ENCODE results near the gene GAS2L1.

The GAS2L1 gene

GRCh38 chr22:29311464-29312217, 5.2 kb downstream of the GAS2L1 start:
- Histone ChIP-seq H3K9me3 (replicated peaks; ENCODE audit: low read length) (no peaks in the 10 kb centered on the region), H3K4me1 (ENCODE audit: control insufficient read depth, insufficient read depth, low read length) (peaks cover 53% of the 10 kb centered on the region), H3K27me3 (ENCODE audit: control insufficient read depth, insufficient read depth, low read length) (peaks cover 29% of the 10 kb centered on the region), H3K9ac (ENCODE audit: low read depth, low read length) (peak overlapping the region; percentile 77), H3K4me2 (ENCODE audit: low read length) (peak overlapping the region; percentile 73), H3K4me3 (ENCODE audit: low read length) (peak overlapping the region; percentile 38), H3K36me3 (ENCODE audit: insufficient read depth, low read length) (peaks cover 12% of the 10 kb centered on the region)

GRCh38 chr22:29312218-29313125, 6.0 kb downstream of the GAS2L1 start:
- H3K27me3 ChIP-seq (ENCODE audit: control insufficient read depth, insufficient read depth, low read length): peaks cover 32% of the 10 kb centered on the region
- no peak overlapping the region for H3K4me3 ChIP-seq (ENCODE audit: low read length)
- H3K4me2 ChIP-seq (ENCODE audit: low read length): no peak overlapping the region
- H3K36me3 ChIP-seq (ENCODE audit: insufficient read depth, low read length): peaks cover 12% of the 10 kb centered on the region
- no peaks in the 10 kb centered on the region for H3K9me3 ChIP-seq (replicated peaks; ENCODE audit: low read length)
- peaks cover 51% of the 10 kb centered on the region for H3K4me1 ChIP-seq (ENCODE audit: control insufficient read depth, insufficient read depth, low read length)
- H3K9ac ChIP-seq (ENCODE audit: low read depth, low read length): no peak overlapping the region

- Histone ChIP-seq H3K9ac (ENCODE audit: low read depth, low read length) (no peak overlapping the region), H3K4me2 (ENCODE audit: low read length) (no peak overlapping the region), H3K27me3 (ENCODE audit: control insufficient read depth, insufficient read depth, low read length) (peaks cover 32% of the 10 kb centered on the region), H3K9me3 (replicated peaks; ENCODE audit: low read length) (no peaks in the 10 kb centered on the region), H3K36me3 (ENCODE audit: insufficient read depth, low read length) (peaks cover 12% of the 10 kb centered on the region), H3K4me1 (ENCODE audit: control insufficient read depth, insufficient read depth, low read length) (peaks cover 44% of the 10 kb centered on the region), H3K4me3 (ENCODE audit: low read length) (no peak overlapping the region)
Measured at GRCh38 chr22:29313126-29313575, 6.7 kb downstream of the GAS2L1 start.

- H3K27me3 ChIP-seq (ENCODE audit: control insufficient read depth, insufficient read depth, low read length): peaks cover 32% of the 10 kb centered on the region
- H3K4me3 ChIP-seq (ENCODE audit: low read length): no peak overlapping the region
- H3K4me2 ChIP-seq (ENCODE audit: low read length): no peak overlapping the region
- no peak overlapping the region for H3K9ac ChIP-seq (ENCODE audit: low read depth, low read length)
- peaks cover 38% of the 10 kb centered on the region for H3K4me1 ChIP-seq (ENCODE audit: control insufficient read depth, insufficient read depth, low read length)
- peaks cover 12% of the 10 kb centered on the region for H3K36me3 ChIP-seq (ENCODE audit: insufficient read depth, low read length)
- no peaks in the 10 kb centered on the region for H3K9me3 ChIP-seq (replicated peaks; ENCODE audit: low read length)
Measured at GRCh38 chr22:29313576-29314466, 7.4 kb downstream of the GAS2L1 start.

- Histone ChIP-seq H3K4me1 (ENCODE audit: control insufficient read depth, insufficient read depth, low read length) (peaks cover 29% of the 10 kb centered on the region), H3K36me3 (ENCODE audit: insufficient read depth, low read length) (peaks cover 12% of the 10 kb centered on the region), H3K4me3 (ENCODE audit: low read length) (peak overlapping the region; percentile 58), H3K9ac (ENCODE audit: low read depth, low read length) (no peak overlapping the region), H3K27me3 (ENCODE audit: control insufficient read depth, insufficient read depth, low read length) (peaks cover 32% of the 10 kb centered on the region), H3K4me2 (ENCODE audit: low read length) (peak overlapping the region; percentile 74), H3K9me3 (replicated peaks; ENCODE audit: low read length) (no peaks in the 10 kb centered on the region)
Measured at GRCh38 chr22:29314537-29315285, 8.3 kb downstream of the GAS2L1 start.

GRCh38 chr22:29315286-29316140, 9.1 kb downstream of the GAS2L1 start, which contains the start of gene RASL10A:
Gene RASL10A, minus strand, starts transcription at chr22:29315697. Its CDS starts 451 bp downstream, at chr22:29315246.
- Histone ChIP-seq H3K4me1 (ENCODE audit: control insufficient read depth, insufficient read depth, low read length) (peaks cover 24% of the 10 kb centered on the region), H3K36me3 (ENCODE audit: insufficient read depth, low read length) (peaks cover 12% of the 10 kb centered on the region), H3K9me3 (replicated peaks; ENCODE audit: low read length) (no peaks in the 10 kb centered on the region), H3K4me3 (ENCODE audit: low read length) (peak within 1 kb of the TSS; percentile 58), H3K27me3 (ENCODE audit: control insufficient read depth, insufficient read depth, low read length) (peaks cover 32% of the 10 kb centered on the region), H3K9ac (ENCODE audit: low read depth, low read length) (no peak within 1 kb of the TSS), H3K4me2 (ENCODE audit: low read length) (peak within 1 kb of the TSS; percentile 74)

- peaks cover 12% of the 10 kb centered on the region for H3K36me3 ChIP-seq (ENCODE audit: insufficient read depth, low read length)
- H3K4me3 ChIP-seq (ENCODE audit: low read length): no peak overlapping the region
- no peak overlapping the region for H3K4me2 ChIP-seq (ENCODE audit: low read length)
- H3K9me3 ChIP-seq (replicated peaks; ENCODE audit: low read length): no peaks in the 10 kb centered on the region
- H3K9ac ChIP-seq (ENCODE audit: low read depth, low read length): no peak overlapping the region
- H3K27me3 ChIP-seq (ENCODE audit: control insufficient read depth, insufficient read depth, low read length): peaks cover 32% of the 10 kb centered on the region
- H3K4me1 ChIP-seq (ENCODE audit: control insufficient read depth, insufficient read depth, low read length): peaks cover 17% of the 10 kb centered on the region
Measured at GRCh38 chr22:29316141-29316828, 9.8 kb downstream of the GAS2L1 start.

GRCh38 chr22:29317827-29318454, 11.5 kb downstream of the GAS2L1 start:
- Histone ChIP-seq H3K9me3 (replicated peaks; ENCODE audit: low read length) (no peaks in the 10 kb centered on the region), H3K27me3 (ENCODE audit: control insufficient read depth, insufficient read depth, low read length) (peaks cover 32% of the 10 kb centered on the region), H3K9ac (ENCODE audit: low read depth, low read length) (no peak overlapping the region), H3K4me2 (ENCODE audit: low read length) (no peak overlapping the region), H3K36me3 (ENCODE audit: insufficient read depth, low read length) (no peaks in the 10 kb centered on the region), H3K4me3 (ENCODE audit: low read length) (no peak overlapping the region), H3K4me1 (ENCODE audit: control insufficient read depth, insufficient read depth, low read length) (peaks cover 5% of the 10 kb centered on the region)

GRCh38 chr22:29319072-29319471, 12.6 kb downstream of the GAS2L1 start:
- no peak overlapping the region for H3K4me2 ChIP-seq (ENCODE audit: low read length)
- H3K9ac ChIP-seq (ENCODE audit: low read depth, low read length): no peak overlapping the region
- peaks cover 24% of the 10 kb centered on the region for H3K27me3 ChIP-seq (ENCODE audit: control insufficient read depth, insufficient read depth, low read length)
- H3K36me3 ChIP-seq (ENCODE audit: insufficient read depth, low read length): no peaks in the 10 kb centered on the region
- peaks cover 4% of the 10 kb centered on the region for H3K4me1 ChIP-seq (ENCODE audit: control insufficient read depth, insufficient read depth, low read length)
- no peak overlapping the region for H3K4me3 ChIP-seq (ENCODE audit: low read length)
- no peaks in the 10 kb centered on the region for H3K9me3 ChIP-seq (replicated peaks; ENCODE audit: low read length)
